Measurements from ENCODE around the gene PTGES3.

DNA sequence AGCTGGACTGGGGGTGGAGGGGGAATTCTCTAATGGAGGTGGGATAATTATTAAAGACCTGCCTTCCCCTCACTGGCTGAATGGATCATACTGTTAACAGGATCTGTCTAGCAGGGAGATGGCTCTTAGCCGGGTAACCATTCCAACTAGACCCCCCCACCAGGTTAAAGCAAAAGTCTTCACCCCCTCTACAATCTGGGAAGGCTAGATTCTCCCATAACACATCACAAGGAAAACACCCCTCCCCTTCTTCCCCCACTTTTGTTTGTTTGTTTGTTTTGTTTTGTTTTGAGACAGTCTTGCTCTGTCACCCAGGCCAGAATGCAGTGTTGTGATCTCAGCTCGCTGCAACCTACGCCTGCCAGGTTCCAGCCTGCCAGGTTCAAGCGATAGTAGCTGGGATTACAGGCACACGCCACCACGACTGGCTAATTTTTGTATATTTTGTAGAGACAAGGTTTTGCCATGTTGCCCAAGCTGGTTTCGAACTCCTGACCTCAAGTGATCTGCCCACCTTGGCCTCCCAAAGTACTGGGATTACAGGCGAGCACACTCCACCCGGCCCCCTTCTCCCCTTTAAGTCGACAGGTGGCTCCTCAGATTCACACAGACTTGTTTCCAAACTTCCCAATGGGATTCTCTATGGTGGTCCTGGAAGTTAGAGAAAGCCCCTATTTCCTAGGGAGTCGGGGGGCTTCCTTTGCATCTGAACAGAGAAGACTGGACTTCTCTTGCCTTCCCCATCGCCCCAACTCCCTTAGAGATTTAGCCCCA, 54.4 kb downstream of the PTGES3 start:
- TF ChIP-seq POLR2A (IDR thresholded peaks at IDR 0.05) = no peak
- TF ChIP-seq POLR2AphosphoS5 (IDR thresholded peaks at IDR 0.05) = no peak
